Heart right ventricle (tissue), 16 donors: ENCODE measurements around the gene USP20. TPM values are rescaled to one million over a fixed set of nuclear protein-coding genes. Genes with fewer than 3 reads are reported as not detected.

Source experiments
- ATAC-seq, 8 donors: fragments of 200-7000 bp; cut with Tn5 transposase; one replicate each; pipeline ENCODE4 v1.9.1; 2020; ENCODE audit warnings: mild to moderate bottlenecking in 8 of 8, moderate library complexity in 8 of 8, moderate number of reproducible peaks in 1 of 8
- DNase-seq, 2 donors: peaks; one replicate each; pipeline ENCODE4 v3.0.0-alpha.2; 2020
- H3K27ac ChIP-seq, 10 donors: fragments of 200-600 bp; sonication (generic) in 2 of 10; one replicate each; pipeline versions ENCODE4 v1.5.0 to v1.8.0; 2020 to 2022; ENCODE audit warnings: mild to moderate bottlenecking in 3 of 10
- H3K27me3 ChIP-seq, 7 donors: fragments of 200-600 bp; one replicate each; pipeline ENCODE4 v1.8.0; 2021 to 2022; ENCODE audit warnings: mild to moderate bottlenecking in 2 of 7
- H3K36me3 ChIP-seq, 9 donors: fragments of 200-600 bp; sonication (generic) in 1 of 9; one replicate each; pipeline versions ENCODE4 v1.5.0 to v1.8.0; 2020 to 2022; ENCODE audit warnings: mild to moderate bottlenecking in 2 of 9
- H3K4me1 ChIP-seq, 9 donors: fragments of 200-600 bp; sonication (generic) in 1 of 9; one replicate each; pipeline versions ENCODE4 v1.5.0 to v1.8.0; 2020 to 2022; ENCODE audit warnings: mild to moderate bottlenecking in 4 of 9
- H3K4me3 ChIP-seq, 10 donors: fragments of 200-600 bp; sonication (generic) in 2 of 10; one replicate each; pipeline versions ENCODE4 v1.5.0 to v1.8.0; 2020 to 2022; ENCODE audit warnings: mild to moderate bottlenecking in 7 of 10, moderate library complexity in 2 of 10
- H3K9me3 ChIP-seq, 11 donors: fragments of 200-600 bp in 10 of 11; sonication (generic) in 2 of 11; one replicate each; pipeline versions ENCODE4 v1.5.0 to v1.8.0; 2013 to 2022; ENCODE audit warnings: mild to moderate bottlenecking in 2 of 11, control low read depth in 1 of 11, moderate library complexity in 1 of 11
- WGBS, 2 donors: extraction: QIAGEN DNeasy Blood & Tissue Kit; methylation state at CpG; one replicate each; pipeline ENCODE4 v1.1.7; 2013; ENCODE audit warnings: inconsistent platforms in 1 of 2; 5-methylcytosine and 5-hydroxymethylcytosine counted together
- intact Hi-C, 10 donors: fragments of 100-400 bp; cut with DNase I; formaldehyde crosslinking; loops; one replicate each; pipeline versions ENCODE4 v1.11.1 to v1.14.2; 2022
- polyA plus RNA-seq, 2 donors: library from polyadenylated mRNA; stranded (reverse); fragments of 200-250 nt; gene quantifications; one replicate each; pipeline ENCODE4 v1.2.3, GENCODE V29; 2013
- total RNA-seq, 10 donors: library from RNA; stranded (reverse); fragmentation: NEBNext Ultra II Directional in 3 of 10; extraction: Animal tissue kit (Norgen Biotek cat#: 25700) in 3 of 10; gene quantifications; one replicate each; pipeline versions ENCODE4 v1.2.1 to v1.2.4, GENCODE V29; 2021 to 2023
- TF ChIP-seq, protein P1 (sequence below), 9 donors: fragments of 200-600 bp; sonication (generic) in 2 of 9; IDR thresholded peaks; one replicate each; pipeline versions ENCODE4 v1.5.0 to v1.8.0; 2021 to 2022; ENCODE audit warnings: antibody characterized with exemption in 9 of 9, mild to moderate bottlenecking in 5 of 9, moderate library complexity in 1 of 9
- donor health status: Arrhythmogenic right ventricular cardiomyopathy.
- donor health status: ischemic (EF 13 %, LVEDD 7.1; RV severe dilation, severe dysfunction).
- donor health status: healthy with polysubstance abuse.
- donor health status: DM: no; HTN: yes; CAD: no.
- donor health status: DM: no; HTN: no; CAD: no.
- donor health status: ischemic (EF 25% LVEDD 6.9; RV normal size, moderate dysfunction).
- donor health status: ischemic (EF 25% LVEDD 5.7; RV mildly dilated, moderate dysfunction).
- donor health status: healthy.
- donor health status: DM: yes; HTN: yes; CAD: no.
- donor health status: Ischemic cardiomyopathy.
- donor health status: ischemic (EF 35%, LVEDD 5.7; RV mildly dilated, moderate dysfunction).
- donor health status: nonischemic (EF 11% LVEDD 7.7; RV severe dilation, severe dysfunction).
- donor health status: DM: yes; HTN: yes; CAD: no.
- donor health status: PGD.
- donor health status: ischemic (EF 29% LVEDD 5.4; RV normal size, mild dysfunction).
- donor health status: nonischemic (EF 23%, LVEDD 6.1; RV moderate dilation, normal function).

Gene USP20
- total and polyA plus RNA-seq, 12 donors: 10.9 to 16.8 (median 12.5) TPM

DNA sequence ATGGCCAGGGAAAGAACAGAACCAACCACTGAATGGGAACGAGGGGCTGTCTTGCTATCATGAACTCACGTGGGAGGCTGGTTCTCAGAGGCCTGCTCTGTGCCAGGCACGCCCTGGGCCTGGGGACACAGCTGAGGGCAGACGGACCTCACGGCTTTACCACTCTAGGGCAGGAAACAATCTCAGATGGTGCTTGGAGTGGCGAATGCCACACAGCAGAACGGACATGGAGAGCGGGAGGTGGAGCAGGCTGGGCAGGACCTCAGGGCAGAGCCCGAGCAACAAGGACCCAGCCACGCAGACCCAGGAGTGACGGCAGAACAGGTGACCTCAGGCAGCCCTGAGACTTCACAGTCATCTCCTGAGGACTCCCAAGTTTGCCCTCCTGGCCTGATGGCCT, 20.0 kb upstream of the USP20 start:
- intact Hi-C loops: no loop called here
- Histone ChIP-seq H3K9me3 (no peaks in the 10 kb centered on the region), H3K36me3 (peaks cover 0 to 99% (median 40%) of the 10 kb centered on the region in 9 donors), H3K4me3 (no peak overlapping the region), H3K27me3 (no peaks in the 10 kb centered on the region), H3K4me1 (peaks cover 0 to 8% (median 0%) of the 10 kb centered on the region in 9 donors), H3K27ac (no peak overlapping the region)
- DNase-seq (no peak), ATAC-seq (no peak)
- WGBS, 2 donors: 89 to 91% methylated on average over 11 of the region's 11 CpGs
- TF ChIP-seq, protein P1, sequence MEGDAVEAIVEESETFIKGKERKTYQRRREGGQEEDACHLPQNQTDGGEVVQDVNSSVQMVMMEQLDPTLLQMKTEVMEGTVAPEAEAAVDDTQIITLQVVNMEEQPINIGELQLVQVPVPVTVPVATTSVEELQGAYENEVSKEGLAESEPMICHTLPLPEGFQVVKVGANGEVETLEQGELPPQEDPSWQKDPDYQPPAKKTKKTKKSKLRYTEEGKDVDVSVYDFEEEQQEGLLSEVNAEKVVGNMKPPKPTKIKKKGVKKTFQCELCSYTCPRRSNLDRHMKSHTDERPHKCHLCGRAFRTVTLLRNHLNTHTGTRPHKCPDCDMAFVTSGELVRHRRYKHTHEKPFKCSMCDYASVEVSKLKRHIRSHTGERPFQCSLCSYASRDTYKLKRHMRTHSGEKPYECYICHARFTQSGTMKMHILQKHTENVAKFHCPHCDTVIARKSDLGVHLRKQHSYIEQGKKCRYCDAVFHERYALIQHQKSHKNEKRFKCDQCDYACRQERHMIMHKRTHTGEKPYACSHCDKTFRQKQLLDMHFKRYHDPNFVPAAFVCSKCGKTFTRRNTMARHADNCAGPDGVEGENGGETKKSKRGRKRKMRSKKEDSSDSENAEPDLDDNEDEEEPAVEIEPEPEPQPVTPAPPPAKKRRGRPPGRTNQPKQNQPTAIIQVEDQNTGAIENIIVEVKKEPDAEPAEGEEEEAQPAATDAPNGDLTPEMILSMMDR (IDR thresholded peaks at IDR 0.05): no peak

DNA sequence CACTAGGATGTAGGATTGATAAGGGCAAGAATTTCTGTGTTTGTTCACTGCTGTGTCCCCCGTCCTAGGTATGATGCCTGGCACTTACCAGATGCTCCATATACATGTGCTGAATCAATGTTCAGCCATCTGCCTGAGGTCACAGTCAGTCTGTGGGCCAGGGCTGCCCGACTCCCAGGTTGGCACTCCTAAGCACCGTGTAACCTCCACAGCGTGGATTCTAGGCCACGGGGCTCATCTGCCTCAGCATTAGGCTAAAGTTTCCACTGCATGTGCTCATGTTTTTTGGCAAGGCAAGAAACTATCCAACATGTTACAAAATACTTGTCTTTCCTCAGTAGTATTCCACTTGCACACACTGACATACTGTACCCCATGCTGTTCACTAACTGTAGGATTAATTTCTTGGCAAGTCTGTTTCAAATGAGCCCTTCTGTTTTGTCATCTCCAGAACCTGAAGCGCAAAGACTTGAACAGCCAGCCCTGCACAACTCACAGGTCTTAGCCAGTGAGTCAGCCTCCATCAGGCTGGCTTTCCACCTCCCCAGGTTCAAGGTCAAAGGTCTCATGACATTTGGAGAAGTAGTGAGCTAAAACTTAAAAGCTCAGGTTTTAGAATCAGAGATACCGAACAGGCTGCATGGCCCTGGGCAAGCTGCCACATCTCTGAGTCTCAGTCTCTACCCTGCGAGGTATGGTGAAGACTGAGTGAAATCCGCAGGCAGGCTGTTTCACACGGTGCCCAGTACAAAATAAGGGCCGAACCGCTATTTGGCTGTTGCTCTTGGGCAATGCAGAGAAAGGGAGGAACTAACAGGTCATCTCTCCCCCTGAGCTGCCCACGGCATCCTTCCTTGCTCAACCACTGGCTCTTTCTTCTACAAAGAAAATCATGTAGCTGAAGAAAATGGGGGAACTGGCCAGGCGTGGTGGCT, 18.5 kb upstream of the USP20 start:
- intact Hi-C loops: no loop called here
- TF ChIP-seq, protein P1 (IDR thresholded peaks at IDR 0.05): no peak
- H3K27me3 ChIP-seq: no peaks in the 10 kb centered on the region

DNA sequence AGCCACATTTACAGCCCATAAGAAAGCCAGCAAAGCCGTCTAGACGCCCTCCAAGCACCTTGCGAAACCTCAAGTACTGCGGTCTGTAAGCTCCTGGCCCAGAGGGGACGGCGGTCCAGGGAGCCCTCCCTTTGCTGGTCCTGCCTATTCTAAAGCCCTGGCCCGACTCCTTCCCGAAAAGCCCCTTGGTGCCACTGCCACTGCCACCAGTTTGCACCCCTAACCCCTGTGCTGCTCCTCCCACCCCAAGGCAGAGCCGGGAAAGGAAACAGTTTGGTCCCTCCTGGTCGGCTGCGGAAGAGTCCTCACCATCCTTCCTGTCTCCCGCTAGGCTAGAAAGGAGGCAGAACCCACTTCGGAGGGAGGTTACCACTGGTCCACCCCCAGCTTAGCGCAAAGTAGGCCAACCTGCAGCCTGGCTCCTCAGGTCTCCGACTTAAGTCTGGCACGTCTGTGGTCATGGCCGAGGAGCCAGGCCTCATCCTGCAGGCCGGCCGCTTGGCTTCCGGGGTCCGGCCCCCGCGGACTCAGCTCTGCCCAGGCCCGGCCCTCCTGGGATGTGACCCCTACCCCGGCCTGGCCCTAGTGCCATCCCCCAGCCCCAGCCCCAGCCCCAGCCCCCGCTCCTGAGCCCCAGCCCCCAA, 12.2 kb upstream of the USP20 start:
- DNase-seq: no peak
- peak overlapping the region in 5 of 10 donors; percentile 37 to 88 (median 76) for H3K27ac ChIP-seq
- TF ChIP-seq, protein P1 (IDR thresholded peaks at IDR 0.05): no peak
- peak overlapping the region; percentile 64 to 96 (median 83) for H3K4me3 ChIP-seq
- peaks cover 0 to 65% (median 26%) of the 10 kb centered on the region in 9 donors for H3K36me3 ChIP-seq
- H3K9me3 ChIP-seq: no peaks in the 10 kb centered on the region
- intact Hi-C loops: no loop called here
- no peaks in the 10 kb centered on the region for H3K27me3 ChIP-seq
- 20 to 22% methylated on average over 24 to 26 of the region's 26 CpGs for WGBS, 2 donors
- H3K4me1 ChIP-seq: peaks cover 4 to 10% (median 8%) of the 10 kb centered on the region in 9 donors
- peak; percentile 4 to 47 (median 12) for ATAC-seq

More for the DNA sequence above, 18.5 kb upstream of the USP20 start:
- Histone ChIP-seq H3K4me1 (peaks cover 0 to 8% (median 0%) of the 10 kb centered on the region in 9 donors), H3K9me3 (no peaks in the 10 kb centered on the region), H3K27ac (peak overlapping the region in 1 of 10 donors; percentile 26), H3K36me3 (peaks cover 0 to 100% (median 51%) of the 10 kb centered on the region in 9 donors), H3K4me3 (no peak overlapping the region)
- ATAC-seq: no peak
- DNase-seq: no peak
- WGBS, 2 donors: 90 to 91% methylated on average over 14 of the region's 14 CpGs

DNA sequence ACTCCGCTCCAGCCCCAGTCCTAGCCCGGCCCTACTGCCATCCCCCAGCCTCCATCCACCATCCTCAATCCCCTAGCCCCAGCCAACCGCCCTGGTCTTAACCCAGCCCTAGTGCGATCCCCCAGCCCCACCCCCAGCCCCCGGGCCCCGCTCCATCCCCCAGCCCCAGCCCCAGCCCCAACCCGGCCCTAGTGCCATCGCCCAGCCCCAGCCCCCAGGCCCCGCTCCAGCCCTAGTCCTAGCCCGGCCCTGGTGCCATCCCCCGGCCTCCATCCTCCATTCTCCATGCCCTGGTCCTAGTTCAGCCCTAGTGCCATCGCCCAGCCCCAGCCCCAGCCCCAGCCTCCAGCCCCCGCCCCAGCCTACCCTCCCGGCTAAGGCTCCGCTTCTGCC, 11.7 kb upstream of the USP20 start:
- ATAC-seq (peak in 7 of 8 donors; percentile 12 to 48 (median 35)), DNase-seq (no peak)
- peak overlapping the region; percentile 64 to 96 (median 83) for H3K4me3 ChIP-seq
- H3K27me3 ChIP-seq: no peaks in the 10 kb centered on the region
- peaks cover 4 to 10% (median 8%) of the 10 kb centered on the region in 9 donors for H3K4me1 ChIP-seq
- peak overlapping the region in 9 of 10 donors; percentile 63 to 88 (median 81) for H3K27ac ChIP-seq
- peaks cover 0 to 65% (median 26%) of the 10 kb centered on the region in 9 donors for H3K36me3 ChIP-seq
- TF ChIP-seq, protein P1 (IDR thresholded peaks at IDR 0.05): no peak
- 1% methylated on average over 11 to 15 of the region's 15 CpGs for WGBS, 2 donors
- intact Hi-C loops: no loop called here
- H3K9me3 ChIP-seq: no peaks in the 10 kb centered on the region
